ENCODE results near the gene ADGRV1. TPM values are rescaled to one million over a fixed set of nuclear protein-coding genes. Genes with fewer than 3 reads are reported as not detected.
"Not testable (repeated sequence)": the region's sequence is repeated elsewhere in the genome, so short reads cannot be mapped to it uniquely, and the experiment has no call there.

The ADGRV1 gene
- total RNA-seq, 1 donor = 0.94 TPM

GRCh38 chr5:90746119-90746518, 187.5 kb downstream of the ADGRV1 start:
- H3K4me3 ChIP-seq (ENCODE audit: low read length) = no peak overlapping the region
- no peaks in the 10 kb centered on the region for H3K27me3 ChIP-seq (ENCODE audit: insufficient read depth, low read length)
- H3K9me3 ChIP-seq (ENCODE audit: low read depth, low read length) = no peaks in the 10 kb centered on the region
- H3K4me1 ChIP-seq (ENCODE audit: insufficient read depth, low read length) = no peaks in the 10 kb centered on the region

GRCh38 chr5:90747175-90747574, 188.6 kb downstream of the ADGRV1 start:
- Histone ChIP-seq H3K9me3 (ENCODE audit: low read depth, low read length) (no peaks in the 10 kb centered on the region), H3K4me1 (ENCODE audit: insufficient read depth, low read length) (no peaks in the 10 kb centered on the region), H3K4me3 (ENCODE audit: low read length) (no peak overlapping the region), H3K27me3 (ENCODE audit: insufficient read depth, low read length) (no peaks in the 10 kb centered on the region)

GRCh38 chr5:90747693-90748092, 189.1 kb downstream of the ADGRV1 start:
- H3K4me1 ChIP-seq (ENCODE audit: insufficient read depth, low read length) = no peaks in the 10 kb centered on the region
- no peaks in the 10 kb centered on the region for H3K27me3 ChIP-seq (ENCODE audit: insufficient read depth, low read length)
- no peak overlapping the region for H3K4me3 ChIP-seq (ENCODE audit: low read length)
- no peaks in the 10 kb centered on the region for H3K9me3 ChIP-seq (ENCODE audit: low read depth, low read length)

GRCh38 chr5:90759119-90759518, 200.5 kb downstream of the ADGRV1 start:
- no peaks in the 10 kb centered on the region for H3K4me1 ChIP-seq (ENCODE audit: insufficient read depth, low read length)
- no peaks in the 10 kb centered on the region for H3K9me3 ChIP-seq (ENCODE audit: low read depth, low read length)
- H3K4me3 ChIP-seq (ENCODE audit: low read length) = no peak overlapping the region
- H3K27me3 ChIP-seq (ENCODE audit: insufficient read depth, low read length) = no peaks in the 10 kb centered on the region

GRCh38 chr5:90767710-90768109, 209.1 kb downstream of the ADGRV1 start:
- no peaks in the 10 kb centered on the region for H3K9me3 ChIP-seq (ENCODE audit: low read depth, low read length)
- H3K27me3 ChIP-seq (ENCODE audit: insufficient read depth, low read length) = no peaks in the 10 kb centered on the region
- H3K4me1 ChIP-seq (ENCODE audit: insufficient read depth, low read length) = no peaks in the 10 kb centered on the region
- no peak overlapping the region for H3K4me3 ChIP-seq (ENCODE audit: low read length)

- H3K9me3 ChIP-seq (ENCODE audit: low read depth, low read length) = not testable (repeated sequence)
Measured at GRCh38 chr5:90770006-90770541, 211.5 kb downstream of the ADGRV1 start.

GRCh38 chr5:90777959-90778358, 219.4 kb downstream of the ADGRV1 start:
- Histone ChIP-seq H3K4me3 (ENCODE audit: low read length) (no peak overlapping the region), H3K4me1 (ENCODE audit: insufficient read depth, low read length) (no peaks in the 10 kb centered on the region), H3K9me3 (ENCODE audit: low read depth, low read length) (no peaks in the 10 kb centered on the region), H3K27me3 (ENCODE audit: insufficient read depth, low read length) (peaks cover 2% of the 10 kb centered on the region)

More at GRCh38 chr5:90770006-90770541, 211.5 kb downstream of the ADGRV1 start:
- not testable (repeated sequence) for H3K4me1 ChIP-seq (ENCODE audit: insufficient read depth, low read length); H3K27me3 ChIP-seq (ENCODE audit: insufficient read depth, low read length); H3K4me3 ChIP-seq (ENCODE audit: low read length)

GRCh38 chr5:90783460-90784333, 225.1 kb downstream of the ADGRV1 start:
- Histone ChIP-seq H3K4me3 (ENCODE audit: low read length) (no peak overlapping the region), H3K9me3 (ENCODE audit: low read depth, low read length) (no peaks in the 10 kb centered on the region), H3K27me3 (ENCODE audit: insufficient read depth, low read length) (peaks cover 3% of the 10 kb centered on the region)

GRCh38 chr5:90786756-90787155, 228.2 kb downstream of the ADGRV1 start:
- H3K27me3 ChIP-seq (ENCODE audit: insufficient read depth, low read length) = peaks cover 3% of the 10 kb centered on the region
- no peak overlapping the region for H3K4me3 ChIP-seq (ENCODE audit: low read length)
- no peaks in the 10 kb centered on the region for H3K4me1 ChIP-seq (ENCODE audit: insufficient read depth, low read length)
- no peaks in the 10 kb centered on the region for H3K9me3 ChIP-seq (ENCODE audit: low read depth, low read length)

More at GRCh38 chr5:90783460-90784333, 225.1 kb downstream of the ADGRV1 start:
- no peaks in the 10 kb centered on the region for H3K4me1 ChIP-seq (ENCODE audit: insufficient read depth, low read length)

GRCh38 chr5:90792725-90793124, 234.1 kb downstream of the ADGRV1 start:
- Histone ChIP-seq H3K9me3 (ENCODE audit: low read depth, low read length) (no peaks in the 10 kb centered on the region), H3K4me3 (ENCODE audit: low read length) (no peak overlapping the region), H3K27me3 (ENCODE audit: insufficient read depth, low read length) (no peaks in the 10 kb centered on the region), H3K4me1 (ENCODE audit: insufficient read depth, low read length) (no peaks in the 10 kb centered on the region)

- no peaks in the 10 kb centered on the region for H3K9me3 ChIP-seq (ENCODE audit: low read depth, low read length)
- no peaks in the 10 kb centered on the region for H3K27me3 ChIP-seq (ENCODE audit: insufficient read depth, low read length)
- no peak overlapping the region for H3K4me3 ChIP-seq (ENCODE audit: low read length)
- no peaks in the 10 kb centered on the region for H3K4me1 ChIP-seq (ENCODE audit: insufficient read depth, low read length)
Measured at GRCh38 chr5:90793183-90793582, 234.6 kb downstream of the ADGRV1 start.

- H3K9me3 ChIP-seq (ENCODE audit: low read depth, low read length); H3K4me1 ChIP-seq (ENCODE audit: insufficient read depth, low read length); H3K27me3 ChIP-seq (ENCODE audit: insufficient read depth, low read length); H3K4me3 ChIP-seq (ENCODE audit: low read length): not testable (repeated sequence)
Measured at GRCh38 chr5:90796919-90797318, 238.3 kb downstream of the ADGRV1 start.

- H3K9me3 ChIP-seq (ENCODE audit: low read depth, low read length); H3K27me3 ChIP-seq (ENCODE audit: insufficient read depth, low read length); H3K4me1 ChIP-seq (ENCODE audit: insufficient read depth, low read length); H3K4me3 ChIP-seq (ENCODE audit: low read length): not testable (repeated sequence)
Measured at GRCh38 chr5:90800082-90800481, 241.5 kb downstream of the ADGRV1 start.

- H3K27me3 ChIP-seq (ENCODE audit: insufficient read depth, low read length); H3K4me3 ChIP-seq (ENCODE audit: low read length); H3K9me3 ChIP-seq (ENCODE audit: low read depth, low read length); H3K4me1 ChIP-seq (ENCODE audit: insufficient read depth, low read length): not testable (repeated sequence)
Measured at GRCh38 chr5:90800515-90800914, 241.9 kb downstream of the ADGRV1 start.

- H3K4me3 ChIP-seq (ENCODE audit: low read length) = no peak overlapping the region
- no peaks in the 10 kb centered on the region for H3K9me3 ChIP-seq (ENCODE audit: low read depth, low read length)
- H3K4me1 ChIP-seq (ENCODE audit: insufficient read depth, low read length) = no peaks in the 10 kb centered on the region
- H3K27me3 ChIP-seq (ENCODE audit: insufficient read depth, low read length) = no peaks in the 10 kb centered on the region
Measured at GRCh38 chr5:90802474-90803317, 244.1 kb downstream of the ADGRV1 start.

Data from mononuclear cell (primary cell).